Astrocyte (in vitro differentiated cells and primary cell): Measurements from ENCODE around the gene PPP1R11. TPM values are rescaled to one million over a fixed set of nuclear protein-coding genes. Genes with fewer than 3 reads are reported as not detected.
A peak's percentile ranks its signal among the peaks of the same experiment; 100 is the strongest.

Source experiments
- DNase-seq: peaks from one replicate; pipeline ENCODE4 v3.0.0-alpha.2; 2010; ENCODE audit warnings: low read depth
- FAIRE-seq: peaks from 2 replicates; lab custom pipeline; 2011; peaks lifted over from hg19 to GRCh38; lab: Jason Lieb, UNC
- H2AFZ ChIP-seq: 2 replicates; pipeline ENCODE4 v1.6.0; 2012; ENCODE audit warnings: low read depth, low read length, inconsistent platforms
- H3K27ac ChIP-seq: 2 replicates; pipeline ENCODE4 v1.5.1; 2011; ENCODE audit warnings: low read depth, low read length, inconsistent platforms
- H3K27me3 ChIP-seq: 2 replicates; pipeline ENCODE4 v1.6.0; 2011; ENCODE audit warnings: low read length, inconsistent platforms; ENCODE audit not compliant: insufficient read depth
- H3K36me3 ChIP-seq: 2 replicates; pipeline ENCODE4 v1.5.1; 2011; ENCODE audit warnings: low read length, inconsistent platforms; ENCODE audit not compliant: insufficient read depth
- H3K4me1 ChIP-seq: 2 replicates; pipeline ENCODE4 v1.5.1; 2011; ENCODE audit warnings: low read length, inconsistent platforms; ENCODE audit not compliant: insufficient read depth
- H3K4me2 ChIP-seq: 2 replicates; pipeline ENCODE4 v1.6.0; 2012; ENCODE audit warnings: low read length, inconsistent platforms
- H3K4me3 ChIP-seq: 2 replicates; pipeline ENCODE4 v1.5.1; 2011; ENCODE audit warnings: low read depth, mild to moderate bottlenecking, low read length, inconsistent platforms; ENCODE audit not compliant: insufficient read depth
- H3K79me2 ChIP-seq: 2 replicates; pipeline ENCODE4 v1.6.0; 2012; ENCODE audit warnings: mild to moderate bottlenecking, low read length, inconsistent platforms; ENCODE audit not compliant: insufficient read depth
- H3K9ac ChIP-seq: 2 replicates; pipeline ENCODE4 v1.6.0; 2012; ENCODE audit warnings: mild to moderate bottlenecking, low read length, inconsistent platforms
- H3K9me3 ChIP-seq: 2 replicates; pipeline ENCODE4 v1.5.1; 2012; ENCODE audit warnings: low read depth, mild to moderate bottlenecking, low read length, inconsistent platforms; ENCODE audit not compliant: insufficient read depth
- H4K20me1 ChIP-seq: 2 replicates; pipeline ENCODE4 v1.6.0; 2012; ENCODE audit warnings: low read length, inconsistent platforms; ENCODE audit not compliant: insufficient read depth
- H3K27ac Mint-ChIP-seq: one replicate; pipeline ENCODE4 v1.8.0; 2021; ENCODE audit warnings: mild to moderate bottlenecking, mixed read lengths; ENCODE audit not compliant: unreplicated experiment
- H3K27me3 Mint-ChIP-seq: one replicate; pipeline ENCODE4 v1.8.0; 2021; ENCODE audit warnings: low read depth, mixed read lengths; ENCODE audit not compliant: unreplicated experiment
- H3K36me3 Mint-ChIP-seq: one replicate; pipeline ENCODE4 v1.8.0; 2021; ENCODE audit warnings: low read depth, mixed read lengths; ENCODE audit not compliant: unreplicated experiment
- H3K4me1 Mint-ChIP-seq: one replicate; pipeline ENCODE4 v1.8.0; 2021; ENCODE audit warnings: low read depth, mixed read lengths; ENCODE audit not compliant: unreplicated experiment
- H3K4me3 Mint-ChIP-seq: one replicate; pipeline ENCODE4 v1.8.0; 2021; ENCODE audit warnings: mild to moderate bottlenecking, moderate library complexity, mixed read lengths; ENCODE audit not compliant: unreplicated experiment
- H3K9me3 Mint-ChIP-seq: one replicate; pipeline ENCODE4 v1.8.0; 2021; ENCODE audit warnings: mild to moderate bottlenecking, mixed read lengths; ENCODE audit not compliant: unreplicated experiment
- CTCF ChIP-seq: IDR thresholded peaks from 2 replicates; pipeline ENCODE4 v1.5.1; 2011; ENCODE audit warnings: low read depth, mild to moderate bottlenecking, inconsistent platforms, low read length, moderate library complexity; ENCODE audit not compliant: insufficient read depth
- EZH2 ChIP-seq: IDR thresholded peaks from 2 replicates; pipeline ENCODE4 v1.6.1; 2012; ENCODE audit warnings: mild to moderate bottlenecking, low read length, inconsistent platforms; ENCODE audit not compliant: insufficient read depth
- total RNA-seq: library from RNA; stranded (reverse); gene quantifications from 2 replicates; pipeline ENCODE4 v1.2.1, GENCODE V29; 2021

Gene PPP1R11
- total RNA-seq, 1 donor from 2014 or later = 37.8 TPM

- no peak overlapping the region for H3K27ac ChIP-seq
- H3K36me3 Mint-ChIP-seq = peaks cover 2% of the 10 kb centered on the region
- peaks cover 7% of the 10 kb centered on the region for H3K4me1 Mint-ChIP-seq
- H3K9ac ChIP-seq = no peak overlapping the region
- H3K9me3 ChIP-seq = no peaks in the 10 kb centered on the region
- FAIRE-seq (no peak), DNase-seq (no peak)
- no peak for TF ChIP-seq CTCF
- TF ChIP-seq EZH2 = no peak
- H3K4me2 ChIP-seq = peak overlapping the region; percentile 89
- peaks cover 49% of the 10 kb centered on the region for H3K27me3 ChIP-seq
- peak overlapping the region; percentile 83 for H2AFZ ChIP-seq
- H3K36me3 ChIP-seq = no peaks in the 10 kb centered on the region
- peak overlapping the region; percentile 89 for H3K4me3 Mint-ChIP-seq
- H3K4me1 ChIP-seq = peaks cover 13% of the 10 kb centered on the region
- no peak overlapping the region for H3K27ac Mint-ChIP-seq
- no peaks in the 10 kb centered on the region for H4K20me1 ChIP-seq
- no peaks in the 10 kb centered on the region for H3K79me2 ChIP-seq
- H3K4me3 ChIP-seq = no peak overlapping the region
- peaks cover 61% of the 10 kb centered on the region for H3K27me3 Mint-ChIP-seq
- no peaks in the 10 kb centered on the region for H3K9me3 Mint-ChIP-seq
Measured at GRCh38 chr6:30103872-30104179, 36.8 kb downstream of the PPP1R11 start.

- peaks cover 2% of the 10 kb centered on the region for H3K36me3 Mint-ChIP-seq
- H3K4me1 Mint-ChIP-seq = peaks cover 7% of the 10 kb centered on the region
- Histone ChIP-seq H3K27ac (no peak overlapping the region), H3K9me3 (no peaks in the 10 kb centered on the region), H3K79me2 (no peaks in the 10 kb centered on the region), H3K27me3 (peaks cover 48% of the 10 kb centered on the region), H3K4me1 (peaks cover 13% of the 10 kb centered on the region), H3K36me3 (no peaks in the 10 kb centered on the region), H2AFZ (no peak overlapping the region), H3K4me2 (no peak overlapping the region), H3K9ac (no peak overlapping the region), H4K20me1 (no peaks in the 10 kb centered on the region), H3K4me3 (no peak overlapping the region)
- TF ChIP-seq CTCF = no peak
- no peak for TF ChIP-seq EZH2
- no peaks in the 10 kb centered on the region for H3K9me3 Mint-ChIP-seq
- H3K27ac Mint-ChIP-seq = no peak overlapping the region
- FAIRE-seq (no peak), DNase-seq (no peak)
- peaks cover 57% of the 10 kb centered on the region for H3K27me3 Mint-ChIP-seq
- H3K4me3 Mint-ChIP-seq = no peak overlapping the region
Measured at GRCh38 chr6:30104661-30105060, 37.7 kb downstream of the PPP1R11 start.

- no peak overlapping the region for H3K4me2 ChIP-seq
- no peak overlapping the region for H3K4me3 Mint-ChIP-seq
- H3K9ac ChIP-seq = no peak overlapping the region
- peaks cover 2% of the 10 kb centered on the region for H3K36me3 Mint-ChIP-seq
- no peaks in the 10 kb centered on the region for H3K79me2 ChIP-seq
- H3K4me1 Mint-ChIP-seq = no peaks in the 10 kb centered on the region
- H3K27ac Mint-ChIP-seq = no peak overlapping the region
- peaks cover 38% of the 10 kb centered on the region for H3K27me3 ChIP-seq
- H3K36me3 ChIP-seq = no peaks in the 10 kb centered on the region
- no peak overlapping the region for H3K4me3 ChIP-seq
- peaks cover 67% of the 10 kb centered on the region for H3K27me3 Mint-ChIP-seq
- H3K4me1 ChIP-seq = no peaks in the 10 kb centered on the region
- H3K27ac ChIP-seq = no peak overlapping the region
- H4K20me1 ChIP-seq = no peaks in the 10 kb centered on the region
- H3K9me3 Mint-ChIP-seq = no peaks in the 10 kb centered on the region
- TF ChIP-seq CTCF (no peak), EZH2 (peak; percentile 14)
- no peak for FAIRE-seq
- no peaks in the 10 kb centered on the region for H3K9me3 ChIP-seq
- DNase-seq = no peak
- no peak overlapping the region for H2AFZ ChIP-seq
Measured at GRCh38 chr6:30111266-30111856, 44.4 kb downstream of the PPP1R11 start.
